ENCODE data around the gene BOC. TPM values are rescaled to one million over a fixed set of nuclear protein-coding genes. Genes with fewer than 3 reads are reported as not detected.

The BOC gene
- total and polyA plus RNA-seq, 2 of the 8 experiments (the other 6 are each of a cell fraction or from before 2014, with no cell fraction given), result 6.9 to 9.3 TPM

DNA sequence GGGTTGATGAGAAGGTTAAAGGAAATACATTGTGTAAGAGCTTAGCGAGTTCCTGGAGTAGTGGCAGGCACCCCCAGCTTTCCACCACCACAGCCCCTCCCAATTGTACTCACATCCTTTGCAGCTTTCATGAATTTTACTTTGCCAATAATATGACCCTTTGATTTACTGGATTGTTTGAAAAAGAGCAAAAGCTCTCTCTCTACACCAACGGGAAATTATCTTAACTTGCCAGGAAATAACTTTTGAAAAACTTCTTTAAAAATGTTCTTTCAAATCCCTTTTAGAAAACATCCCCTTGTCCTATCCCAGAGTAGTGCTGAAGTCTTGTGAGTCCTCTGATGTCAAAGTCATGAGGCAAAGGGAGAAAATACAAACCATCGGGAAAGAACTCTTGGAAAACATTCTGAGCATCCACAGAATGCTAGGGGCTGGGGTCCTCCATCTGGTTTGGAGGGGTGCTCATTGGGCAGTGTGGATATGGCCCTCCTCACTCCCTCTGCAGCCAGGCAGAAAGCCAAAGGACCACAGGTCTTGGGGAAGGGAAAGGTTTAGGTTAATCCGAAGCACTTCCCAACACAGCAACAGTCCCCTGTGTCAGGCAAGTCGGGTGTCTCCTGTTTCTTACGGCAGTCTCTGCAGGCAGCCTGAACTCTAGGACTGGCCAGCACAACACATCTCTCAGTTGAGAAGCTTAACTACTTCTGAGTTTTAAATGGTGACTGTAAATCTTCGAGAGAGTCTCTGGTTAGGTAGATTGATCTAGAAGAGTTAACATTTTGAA, 36.5 kb downstream of the BOC start (continued):
- TF ChIP-seq, protein P1, sequence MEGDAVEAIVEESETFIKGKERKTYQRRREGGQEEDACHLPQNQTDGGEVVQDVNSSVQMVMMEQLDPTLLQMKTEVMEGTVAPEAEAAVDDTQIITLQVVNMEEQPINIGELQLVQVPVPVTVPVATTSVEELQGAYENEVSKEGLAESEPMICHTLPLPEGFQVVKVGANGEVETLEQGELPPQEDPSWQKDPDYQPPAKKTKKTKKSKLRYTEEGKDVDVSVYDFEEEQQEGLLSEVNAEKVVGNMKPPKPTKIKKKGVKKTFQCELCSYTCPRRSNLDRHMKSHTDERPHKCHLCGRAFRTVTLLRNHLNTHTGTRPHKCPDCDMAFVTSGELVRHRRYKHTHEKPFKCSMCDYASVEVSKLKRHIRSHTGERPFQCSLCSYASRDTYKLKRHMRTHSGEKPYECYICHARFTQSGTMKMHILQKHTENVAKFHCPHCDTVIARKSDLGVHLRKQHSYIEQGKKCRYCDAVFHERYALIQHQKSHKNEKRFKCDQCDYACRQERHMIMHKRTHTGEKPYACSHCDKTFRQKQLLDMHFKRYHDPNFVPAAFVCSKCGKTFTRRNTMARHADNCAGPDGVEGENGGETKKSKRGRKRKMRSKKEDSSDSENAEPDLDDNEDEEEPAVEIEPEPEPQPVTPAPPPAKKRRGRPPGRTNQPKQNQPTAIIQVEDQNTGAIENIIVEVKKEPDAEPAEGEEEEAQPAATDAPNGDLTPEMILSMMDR (IDR thresholded peaks at IDR 0.05; ENCODE audit: control extremely low read depth in 1 of 3, insufficient read depth in 1 of 3, low read depth in 1 of 3, low read length in 3 of 3), result no peak
- TF ChIP-seq CBX8 (IDR thresholded peaks at IDR 0.05; ENCODE audit: borderline replicate concordance, low read depth, low read length), result no peak
- no peak for TF ChIP-seq GABPA (IDR thresholded peaks at IDR 0.05; ENCODE audit: borderline replicate concordance, insufficient read depth, low read length)
- no peak for TF ChIP-seq TBP (IDR thresholded peaks at IDR 0.05; ENCODE audit: low read depth, low read length)
- TF ChIP-seq CBX5 (IDR thresholded peaks at IDR 0.05; ENCODE audit: low read depth, low read length), result no peak
- TF ChIP-seq ZNF274 (IDR thresholded peaks at IDR 0.05; ENCODE audit: borderline replicate concordance, extremely low read depth, low read length), result no peak
- no peak for TF ChIP-seq CHD1 (IDR thresholded peaks at IDR 0.05; ENCODE audit: low read depth, low read length)
- no peak for TF ChIP-seq RNF2 (IDR thresholded peaks at IDR 0.05; ENCODE audit: borderline replicate concordance, low read depth, low read length, missing control alignments, poor library complexity, severe bottlenecking)
